Measurements from ENCODE around the gene BRIP1.

Gene BRIP1

DNA sequence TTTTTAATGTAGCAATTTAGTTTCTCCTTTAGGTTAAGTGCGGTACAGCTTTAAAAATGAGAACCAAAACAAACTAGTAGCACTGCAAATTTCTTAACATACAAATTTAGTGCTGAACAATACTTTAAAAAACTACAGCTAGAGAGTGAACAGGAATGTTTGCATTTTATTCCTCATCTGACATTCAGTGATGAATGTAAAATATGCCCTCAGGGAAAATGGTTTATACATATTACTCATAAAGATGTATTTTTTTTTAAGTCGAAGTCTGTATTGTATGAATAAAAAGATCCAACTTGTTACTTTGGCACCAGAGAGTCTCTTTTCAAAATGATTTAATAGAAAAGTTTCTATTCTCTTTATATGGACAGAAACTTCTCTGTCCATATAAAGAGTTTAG, 96.8 kb downstream of the BRIP1 start:
- ChIA-PET POLR2A (no interaction called here), CTCF (no interaction called here)
- DNase-seq (ENCODE audit: extremely low spot score) = no peak
- TF ChIP-seq, protein P1, sequence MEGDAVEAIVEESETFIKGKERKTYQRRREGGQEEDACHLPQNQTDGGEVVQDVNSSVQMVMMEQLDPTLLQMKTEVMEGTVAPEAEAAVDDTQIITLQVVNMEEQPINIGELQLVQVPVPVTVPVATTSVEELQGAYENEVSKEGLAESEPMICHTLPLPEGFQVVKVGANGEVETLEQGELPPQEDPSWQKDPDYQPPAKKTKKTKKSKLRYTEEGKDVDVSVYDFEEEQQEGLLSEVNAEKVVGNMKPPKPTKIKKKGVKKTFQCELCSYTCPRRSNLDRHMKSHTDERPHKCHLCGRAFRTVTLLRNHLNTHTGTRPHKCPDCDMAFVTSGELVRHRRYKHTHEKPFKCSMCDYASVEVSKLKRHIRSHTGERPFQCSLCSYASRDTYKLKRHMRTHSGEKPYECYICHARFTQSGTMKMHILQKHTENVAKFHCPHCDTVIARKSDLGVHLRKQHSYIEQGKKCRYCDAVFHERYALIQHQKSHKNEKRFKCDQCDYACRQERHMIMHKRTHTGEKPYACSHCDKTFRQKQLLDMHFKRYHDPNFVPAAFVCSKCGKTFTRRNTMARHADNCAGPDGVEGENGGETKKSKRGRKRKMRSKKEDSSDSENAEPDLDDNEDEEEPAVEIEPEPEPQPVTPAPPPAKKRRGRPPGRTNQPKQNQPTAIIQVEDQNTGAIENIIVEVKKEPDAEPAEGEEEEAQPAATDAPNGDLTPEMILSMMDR (IDR thresholded peaks at IDR 0.05; ENCODE audit: control extremely low read depth, extremely low read depth, low read depth, missing control alignments) = no peak

DNA sequence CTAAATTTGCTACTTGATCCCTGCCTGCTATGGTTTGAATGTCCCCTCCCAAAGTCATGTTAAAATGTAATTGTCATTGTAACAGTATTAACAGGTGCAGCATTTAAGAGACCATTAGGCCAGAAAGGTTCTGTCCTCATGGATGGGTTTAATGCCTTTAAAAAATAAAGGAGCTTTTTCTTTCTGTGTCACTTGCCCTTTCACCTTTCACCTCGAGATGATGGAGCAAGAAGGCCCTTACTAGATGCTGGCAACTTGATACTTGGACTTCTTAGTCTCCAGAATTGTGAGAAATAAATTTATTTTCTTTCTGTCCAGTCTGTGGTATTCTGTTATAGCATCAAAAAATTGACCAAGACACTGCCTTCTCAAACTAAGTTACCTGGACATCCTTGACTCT, 98.5 kb downstream of the BRIP1 start:
- no peak for DNase-seq (ENCODE audit: extremely low spot score)
- POLR2A ChIA-PET = no interaction called here
- CTCF ChIA-PET = interaction anchor here (1.3 to 2.4 kb wide), 2 partner anchors 13 to 16 kb away, joined by 4 to 7 read pairs; no protein-coding TSS in a partner anchor
- TF ChIP-seq, protein P1 (IDR thresholded peaks at IDR 0.05; ENCODE audit: control extremely low read depth, extremely low read depth, low read depth, missing control alignments) = no peak

DNA sequence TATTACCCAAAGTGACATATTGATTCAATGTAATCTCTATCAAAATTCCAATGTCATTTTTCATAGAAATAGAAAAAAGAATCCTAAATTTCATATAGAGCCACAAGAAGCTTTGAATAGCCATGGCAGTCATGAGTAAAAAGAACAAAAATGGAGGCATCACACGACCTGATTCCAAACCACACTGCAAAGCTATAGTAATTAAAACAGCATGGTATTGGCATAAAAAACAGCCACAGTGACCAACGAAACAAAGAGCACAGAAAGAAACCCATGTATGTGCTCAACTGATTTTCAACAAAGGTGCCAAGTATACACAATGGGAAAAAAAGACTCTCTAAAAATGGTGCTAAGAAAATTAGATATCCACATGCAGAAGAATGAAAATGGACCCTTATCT, 101.5 kb downstream of the BRIP1 start:
- no peak for DNase-seq (ENCODE audit: extremely low spot score)
- POLR2A ChIA-PET = no interaction called here
- CTCF ChIA-PET = no interaction called here
- TF ChIP-seq, protein P1 (IDR thresholded peaks at IDR 0.05; ENCODE audit: control extremely low read depth, extremely low read depth, low read depth, missing control alignments) = no peak

DNA sequence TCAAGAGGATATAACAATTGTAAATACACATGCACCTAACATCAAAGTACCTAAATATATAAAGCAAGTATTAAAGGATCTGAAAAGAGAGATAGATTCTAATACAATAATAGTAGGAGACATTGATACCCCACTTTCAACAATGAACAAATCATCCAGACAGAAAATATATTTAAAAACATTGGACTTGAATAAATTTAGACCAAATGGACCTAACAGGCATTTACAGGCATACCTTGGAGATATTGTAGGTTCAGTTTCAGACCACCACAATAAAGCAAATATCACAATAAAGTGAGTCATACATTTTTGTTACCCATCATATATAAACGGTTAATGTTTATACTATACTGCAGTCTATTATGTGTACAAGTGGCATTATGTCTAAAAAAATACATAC, 104.0 kb downstream of the BRIP1 start:
- TF ChIP-seq, protein P1 (IDR thresholded peaks at IDR 0.05; ENCODE audit: control extremely low read depth, extremely low read depth, low read depth, missing control alignments) = no peak
- POLR2A ChIA-PET = no interaction called here
- CTCF ChIA-PET = interaction anchor here (0.8 kb wide), 1 partner anchor 13 kb away, joined by 3 read pairs; no protein-coding TSS in a partner anchor
- no peak for DNase-seq (ENCODE audit: extremely low spot score)

DNA sequence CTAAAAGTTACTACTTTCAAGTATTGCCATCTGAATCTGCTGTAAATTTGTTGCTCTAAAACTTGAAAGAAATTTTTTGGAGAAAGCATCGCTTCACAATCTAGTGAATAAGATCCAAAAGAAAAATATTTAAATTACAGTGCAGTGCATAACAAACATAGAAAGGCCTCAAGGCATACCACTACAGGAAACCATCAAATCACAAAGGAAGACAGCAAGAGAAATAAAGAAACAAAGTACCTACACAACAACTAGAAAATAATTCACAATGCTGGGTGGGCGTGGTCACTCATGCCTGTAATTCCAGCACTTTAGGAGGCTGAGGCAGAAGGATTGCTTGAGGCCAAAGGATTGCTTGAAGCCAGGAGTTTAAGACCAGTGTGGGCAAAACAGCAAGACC, 104.9 kb downstream of the BRIP1 start:
- TF ChIP-seq, protein P1 (IDR thresholded peaks at IDR 0.05; ENCODE audit: control extremely low read depth, extremely low read depth, low read depth, missing control alignments) = no peak
- CTCF ChIA-PET = no interaction called here
- POLR2A ChIA-PET = no interaction called here
- DNase-seq (ENCODE audit: extremely low spot score) = no peak

DNA sequence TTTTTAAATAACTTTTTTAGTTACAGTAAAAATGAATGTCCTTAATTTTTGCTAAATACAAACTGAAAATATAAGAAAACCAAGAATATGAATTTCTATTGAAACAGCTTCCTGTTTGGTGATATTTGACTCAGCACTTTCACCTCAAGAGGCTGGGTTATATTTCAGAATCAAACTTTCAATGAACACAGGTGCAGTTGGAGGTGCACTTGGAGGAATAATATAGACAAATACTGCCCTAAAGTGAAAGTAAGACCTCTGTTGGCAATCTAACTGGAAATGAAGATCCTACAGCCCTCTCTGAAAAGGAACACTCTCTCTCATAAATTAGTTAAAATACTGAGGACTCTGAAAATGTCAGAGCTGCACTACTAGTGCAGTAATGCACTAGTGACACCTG, 106.2 kb downstream of the BRIP1 start:
- POLR2A ChIA-PET = no interaction called here
- CTCF ChIA-PET = no interaction called here
- TF ChIP-seq, protein P1 (IDR thresholded peaks at IDR 0.05; ENCODE audit: control extremely low read depth, extremely low read depth, low read depth, missing control alignments) = no peak
- DNase-seq (ENCODE audit: extremely low spot score) = peak; percentile 23

DNA sequence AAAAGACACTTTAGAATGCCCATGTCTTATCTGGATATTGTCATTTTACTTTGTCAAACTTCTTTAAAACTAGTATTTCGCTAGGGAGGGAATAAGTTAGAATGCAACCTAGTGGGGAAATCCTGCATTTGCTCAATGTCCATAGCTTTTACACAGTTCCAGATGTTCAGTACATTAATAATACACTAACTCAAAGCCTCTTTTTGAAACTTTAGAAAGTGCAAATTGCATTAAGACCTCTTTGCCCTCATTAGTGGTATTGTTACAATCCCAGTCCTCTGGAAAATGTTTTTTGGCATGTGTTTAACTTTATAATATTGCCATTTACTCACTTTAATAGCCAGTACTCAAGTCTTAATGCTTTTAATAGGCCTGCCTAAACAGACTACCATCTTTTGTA, 106.8 kb downstream of the BRIP1 start:
- DNase-seq (ENCODE audit: extremely low spot score) = no peak
- POLR2A ChIA-PET = no interaction called here
- TF ChIP-seq, protein P1 (IDR thresholded peaks at IDR 0.05; ENCODE audit: control extremely low read depth, extremely low read depth, low read depth, missing control alignments) = no peak
- CTCF ChIA-PET = interaction anchor here (1.2 kb wide), 1 partner anchor 23 kb away, joined by 3 read pairs; no protein-coding TSS in a partner anchor

Measured in GM10248 (cell line).